Vagina (tissue), 2 donors: ENCODE data around the gene WDR82.

ENCODE experiments used
- POLR2A ChIP-seq, 2 donors: fragments of 450-650 bp; IDR thresholded peaks; one replicate each; pipeline ENCODE4 v1.6.1; 2017; ENCODE audit warnings: antibody characterized with exemption in 2 of 2, mild to moderate bottlenecking in 2 of 2, moderate library complexity in 2 of 2
- POLR2AphosphoS5 ChIP-seq, 2 donors: sonication (generic); formaldehyde crosslinking; IDR thresholded peaks; one replicate each; pipeline ENCODE4 v1.9.0; 2017; ENCODE audit warnings: antibody characterized with exemption in 2 of 2, mild to moderate bottlenecking in 2 of 2, low read depth in 1 of 2; ENCODE audit not compliant: insufficient read depth in 1 of 2
- TF ChIP-seq, protein P1 (sequence below), 3 experiments: fragments of 450-650 bp in 2 of 3; fragments of 200-600 bp in 1 of 3; sonication (generic) in 1 of 3; IDR thresholded peaks; one replicate each; pipeline ENCODE4 v1.5.1; 2017 to 2019; ENCODE audit warnings: antibody characterized with exemption in 3 of 3, mild to moderate bottlenecking in 2 of 3, moderate library complexity in 2 of 3

DNA sequence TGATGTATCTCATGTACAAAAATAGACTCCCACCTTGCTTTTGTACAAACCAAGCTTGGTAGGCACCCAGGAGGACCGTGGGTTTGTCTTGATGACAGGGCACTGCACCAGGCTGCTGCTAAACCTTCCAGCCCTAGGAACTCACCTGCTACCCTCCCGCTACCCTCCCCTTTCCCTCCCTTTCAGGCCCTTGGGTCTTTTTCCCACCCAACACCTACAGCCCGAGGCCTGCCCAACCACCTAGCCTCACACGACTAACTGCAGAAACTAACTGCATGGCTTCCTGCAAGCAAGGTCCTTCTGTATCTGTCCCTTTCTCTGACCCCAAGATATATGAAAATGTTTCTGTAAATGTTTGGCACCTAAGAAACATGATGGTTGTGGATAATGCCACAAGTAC lies 21.8 kb downstream of the WDR82 start:
- TF ChIP-seq POLR2A (IDR thresholded peaks at IDR 0.05): no peak
- TF ChIP-seq, protein P1, sequence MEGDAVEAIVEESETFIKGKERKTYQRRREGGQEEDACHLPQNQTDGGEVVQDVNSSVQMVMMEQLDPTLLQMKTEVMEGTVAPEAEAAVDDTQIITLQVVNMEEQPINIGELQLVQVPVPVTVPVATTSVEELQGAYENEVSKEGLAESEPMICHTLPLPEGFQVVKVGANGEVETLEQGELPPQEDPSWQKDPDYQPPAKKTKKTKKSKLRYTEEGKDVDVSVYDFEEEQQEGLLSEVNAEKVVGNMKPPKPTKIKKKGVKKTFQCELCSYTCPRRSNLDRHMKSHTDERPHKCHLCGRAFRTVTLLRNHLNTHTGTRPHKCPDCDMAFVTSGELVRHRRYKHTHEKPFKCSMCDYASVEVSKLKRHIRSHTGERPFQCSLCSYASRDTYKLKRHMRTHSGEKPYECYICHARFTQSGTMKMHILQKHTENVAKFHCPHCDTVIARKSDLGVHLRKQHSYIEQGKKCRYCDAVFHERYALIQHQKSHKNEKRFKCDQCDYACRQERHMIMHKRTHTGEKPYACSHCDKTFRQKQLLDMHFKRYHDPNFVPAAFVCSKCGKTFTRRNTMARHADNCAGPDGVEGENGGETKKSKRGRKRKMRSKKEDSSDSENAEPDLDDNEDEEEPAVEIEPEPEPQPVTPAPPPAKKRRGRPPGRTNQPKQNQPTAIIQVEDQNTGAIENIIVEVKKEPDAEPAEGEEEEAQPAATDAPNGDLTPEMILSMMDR (IDR thresholded peaks at IDR 0.05): no peak
- no peak for TF ChIP-seq POLR2AphosphoS5 (IDR thresholded peaks at IDR 0.05; ENCODE audit: insufficient read depth in 1 of 2, low read depth in 1 of 2)
